AG09309 (cell line): ENCODE data around the gene GRID2IP.

Experiments
- DNase-seq: peaks from one replicate; pipeline ENCODE4 v3.0.0-alpha.2; 2010; ENCODE audit warnings: low read depth
- H3K4me3 ChIP-seq: 2 replicates; pipeline ENCODE4 v1.5.1; 2011; ENCODE audit warnings: mild to moderate bottlenecking, low read depth, low read length, moderate library complexity; ENCODE audit not compliant: control insufficient read depth
- TF ChIP-seq, protein P1 (sequence below): IDR thresholded peaks from 2 replicates; pipeline ENCODE4 v1.5.1; 2011; ENCODE audit warnings: mild to moderate bottlenecking, low read depth, low read length, inconsistent platforms; ENCODE audit not compliant: insufficient read depth, control insufficient read depth; ENCODE audit errors: missing control alignments

GRID2IP gene

DNA sequence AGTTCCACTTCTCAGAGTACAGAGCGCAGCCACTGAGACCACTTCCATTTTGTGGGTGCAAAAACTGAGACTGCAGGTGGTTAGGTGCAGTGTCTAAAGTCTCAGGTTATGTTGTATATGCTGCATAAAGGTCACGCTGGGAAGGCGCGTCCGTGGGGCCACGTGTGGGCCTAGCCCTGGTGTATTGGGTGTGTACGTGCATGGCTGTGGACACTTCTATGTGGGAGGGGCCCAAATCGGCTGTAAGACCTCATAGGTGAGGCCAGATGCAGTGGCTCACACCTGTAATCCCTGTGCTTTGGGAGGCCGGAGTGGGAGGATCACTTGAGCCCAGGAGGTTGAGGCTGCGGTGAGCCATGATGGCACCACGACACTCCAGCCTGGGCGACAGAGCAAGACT is 37.7 kb downstream of the GRID2IP start:
- TF ChIP-seq, protein P1, sequence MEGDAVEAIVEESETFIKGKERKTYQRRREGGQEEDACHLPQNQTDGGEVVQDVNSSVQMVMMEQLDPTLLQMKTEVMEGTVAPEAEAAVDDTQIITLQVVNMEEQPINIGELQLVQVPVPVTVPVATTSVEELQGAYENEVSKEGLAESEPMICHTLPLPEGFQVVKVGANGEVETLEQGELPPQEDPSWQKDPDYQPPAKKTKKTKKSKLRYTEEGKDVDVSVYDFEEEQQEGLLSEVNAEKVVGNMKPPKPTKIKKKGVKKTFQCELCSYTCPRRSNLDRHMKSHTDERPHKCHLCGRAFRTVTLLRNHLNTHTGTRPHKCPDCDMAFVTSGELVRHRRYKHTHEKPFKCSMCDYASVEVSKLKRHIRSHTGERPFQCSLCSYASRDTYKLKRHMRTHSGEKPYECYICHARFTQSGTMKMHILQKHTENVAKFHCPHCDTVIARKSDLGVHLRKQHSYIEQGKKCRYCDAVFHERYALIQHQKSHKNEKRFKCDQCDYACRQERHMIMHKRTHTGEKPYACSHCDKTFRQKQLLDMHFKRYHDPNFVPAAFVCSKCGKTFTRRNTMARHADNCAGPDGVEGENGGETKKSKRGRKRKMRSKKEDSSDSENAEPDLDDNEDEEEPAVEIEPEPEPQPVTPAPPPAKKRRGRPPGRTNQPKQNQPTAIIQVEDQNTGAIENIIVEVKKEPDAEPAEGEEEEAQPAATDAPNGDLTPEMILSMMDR, result no peak
- no peak for DNase-seq
- no peak overlapping the region for H3K4me3 ChIP-seq

- no peak overlapping the region for H3K4me3 ChIP-seq
- TF ChIP-seq, protein P1, result no peak
- no peak for DNase-seq
Measured at GRCh38 chr7:6512892-6513291, 38.4 kb downstream of the GRID2IP start.

- TF ChIP-seq, protein P1, result no peak
- H3K4me3 ChIP-seq, result no peak overlapping the region
- no peak for DNase-seq
Measured at GRCh38 chr7:6510476-6511133, 40.7 kb downstream of the GRID2IP start.

- DNase-seq, result no peak
- no peak overlapping the region for H3K4me3 ChIP-seq
- TF ChIP-seq, protein P1, result no peak
Measured at GRCh38 chr7:6508950-6509349, 42.3 kb downstream of the GRID2IP start.

GRCh38 chr7:6508539-6508938 is 42.7 kb downstream of the GRID2IP start:
- no peak for DNase-seq
- TF ChIP-seq, protein P1, result no peak

DNA sequence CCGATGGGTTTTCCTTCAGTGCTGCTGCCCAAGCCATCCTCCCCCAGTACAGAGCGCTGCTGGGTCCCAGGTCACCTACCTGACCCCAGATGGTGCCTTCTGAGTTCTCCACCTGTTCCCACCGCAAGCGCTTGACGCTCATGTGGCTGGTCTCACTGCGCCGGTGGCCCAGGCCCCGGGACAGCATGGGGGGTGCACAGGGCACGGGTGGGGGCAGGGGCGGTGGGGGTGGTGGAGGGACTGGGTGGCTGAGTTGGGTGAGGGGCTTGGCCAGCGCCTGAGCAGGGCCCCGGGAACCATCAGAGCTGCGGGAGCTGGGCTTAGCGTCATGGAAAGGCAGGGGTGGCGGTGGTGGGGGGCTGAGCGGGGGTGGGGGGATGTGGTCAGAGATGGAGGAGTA is 43.4 kb downstream of the GRID2IP start:
- no peak for DNase-seq
- no peak overlapping the region for H3K4me3 ChIP-seq
- TF ChIP-seq, protein P1, result no peak

More at GRCh38 chr7:6508539-6508938, 42.7 kb downstream of the GRID2IP start:
- no peak overlapping the region for H3K4me3 ChIP-seq
